HG03025 (cell line): ENCODE data around the gene RNF115.
"Not testable (repeated sequence)": the region's sequence is repeated elsewhere in the genome, so short reads cannot be mapped to it uniquely, and the experiment has no call there.

ENCODE experiments used
- ATAC-seq: cut with Tn5 transposase; IDR thresholded peaks from one replicate; pipeline ENCODE4 v1.9.1; 2021; ENCODE audit warnings: mild to moderate bottlenecking, moderate library complexity; ENCODE audit not compliant: unreplicated experiment, low FRiP score

RNF115 gene

DNA sequence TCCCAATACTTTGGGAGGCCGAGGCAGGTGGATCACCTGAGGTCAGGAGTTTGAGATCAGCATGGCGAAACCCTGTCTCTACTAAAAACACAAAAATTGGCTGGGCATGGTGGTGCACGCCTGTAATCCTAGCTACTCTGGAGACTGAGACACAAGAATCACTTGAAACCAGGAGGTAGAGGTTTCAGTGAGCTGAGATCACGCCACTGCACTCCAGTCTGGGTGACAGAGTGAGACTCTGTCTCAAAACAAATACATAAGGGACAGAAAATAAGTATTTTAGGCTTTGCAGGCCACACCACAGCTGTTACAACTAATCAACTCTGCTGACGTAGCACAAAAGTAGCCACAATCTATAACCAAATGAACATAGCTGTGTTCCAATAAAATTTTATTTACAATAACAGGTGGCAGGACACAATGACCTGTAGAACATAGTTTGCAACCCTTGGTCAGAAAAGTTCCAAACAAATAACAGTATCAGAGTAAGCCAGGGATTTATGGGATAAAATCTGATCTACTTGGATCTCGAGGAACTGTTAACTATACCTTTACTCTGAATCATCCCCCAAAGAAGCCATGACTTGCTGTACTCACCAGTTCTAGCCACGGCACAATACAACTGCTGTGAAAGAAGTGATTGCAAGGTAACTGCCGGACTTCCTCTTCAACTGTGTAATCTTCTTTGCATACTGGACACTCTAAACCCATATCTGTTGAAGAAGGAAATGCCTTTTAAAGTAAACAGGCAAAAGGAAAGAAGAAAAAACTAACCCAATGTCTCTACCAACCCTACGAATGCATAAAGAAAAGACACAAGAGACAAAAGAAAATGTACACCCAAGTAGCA, 76.3 kb downstream of the RNF115 start:
- no peak for ATAC-seq

GRCh38 chr1:145740269-145740668, 83.6 kb downstream of the RNF115 start:
- ATAC-seq = no peak

DNA sequence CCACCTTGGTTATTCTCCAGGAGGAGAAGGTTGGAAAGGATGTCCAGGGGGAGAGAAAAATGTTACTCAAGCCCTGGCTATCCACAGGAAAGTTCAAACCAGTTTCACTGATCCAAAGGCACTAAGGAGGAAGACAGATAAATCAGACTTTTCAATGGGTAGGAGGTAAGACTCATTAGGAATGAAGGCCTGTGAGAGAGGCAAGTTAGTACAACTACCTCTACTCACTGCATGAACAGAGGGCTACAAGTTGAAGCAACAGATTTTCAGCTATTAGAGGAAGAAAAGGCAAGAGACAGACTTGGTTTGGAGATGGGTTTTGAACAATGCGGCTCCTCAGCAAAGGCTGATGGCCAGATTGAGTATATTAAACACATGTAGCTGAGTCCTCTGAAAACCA, 87.7 kb downstream of the RNF115 start:
- no peak for ATAC-seq

DNA sequence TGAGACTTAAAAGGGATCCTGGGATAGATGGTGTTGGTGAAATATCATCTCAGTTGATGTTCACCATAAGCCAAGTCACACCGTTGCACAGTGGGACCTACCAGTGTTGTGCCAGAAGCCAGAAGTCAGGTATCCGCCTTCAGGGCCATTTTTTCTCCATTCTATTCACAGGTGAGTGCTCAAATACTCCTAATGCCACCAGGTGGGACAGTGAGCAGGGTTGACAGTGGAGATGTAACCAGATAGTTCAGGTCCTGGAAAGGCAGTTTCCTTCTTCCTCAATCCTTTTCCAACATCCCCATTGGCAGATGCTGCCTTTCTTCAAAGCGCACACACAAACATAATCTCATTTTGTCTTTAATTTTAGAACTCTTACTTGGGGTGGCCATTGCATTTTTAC, 93.0 kb downstream of the RNF115 start:
- no peak for ATAC-seq

DNA sequence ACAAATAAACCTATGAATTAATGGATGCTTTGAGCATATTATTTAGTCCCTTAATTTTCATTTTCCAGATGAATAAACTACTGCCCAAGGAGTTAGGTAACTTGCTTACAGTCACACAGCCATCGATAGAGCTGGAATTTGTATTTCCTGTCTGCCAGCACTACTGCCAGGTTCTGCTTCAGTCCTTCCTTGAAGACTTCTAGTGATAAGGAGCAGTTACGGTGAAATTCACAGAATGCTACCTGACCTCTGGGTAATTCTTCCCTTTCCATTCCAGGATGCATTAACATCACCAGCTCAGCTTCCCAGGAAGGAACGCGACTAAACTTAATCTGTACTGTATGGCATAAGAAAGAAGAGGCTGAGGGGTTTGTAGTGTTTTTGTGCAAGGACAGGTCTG, 93.4 kb downstream of the RNF115 start:
- ATAC-seq = no peak

DNA sequence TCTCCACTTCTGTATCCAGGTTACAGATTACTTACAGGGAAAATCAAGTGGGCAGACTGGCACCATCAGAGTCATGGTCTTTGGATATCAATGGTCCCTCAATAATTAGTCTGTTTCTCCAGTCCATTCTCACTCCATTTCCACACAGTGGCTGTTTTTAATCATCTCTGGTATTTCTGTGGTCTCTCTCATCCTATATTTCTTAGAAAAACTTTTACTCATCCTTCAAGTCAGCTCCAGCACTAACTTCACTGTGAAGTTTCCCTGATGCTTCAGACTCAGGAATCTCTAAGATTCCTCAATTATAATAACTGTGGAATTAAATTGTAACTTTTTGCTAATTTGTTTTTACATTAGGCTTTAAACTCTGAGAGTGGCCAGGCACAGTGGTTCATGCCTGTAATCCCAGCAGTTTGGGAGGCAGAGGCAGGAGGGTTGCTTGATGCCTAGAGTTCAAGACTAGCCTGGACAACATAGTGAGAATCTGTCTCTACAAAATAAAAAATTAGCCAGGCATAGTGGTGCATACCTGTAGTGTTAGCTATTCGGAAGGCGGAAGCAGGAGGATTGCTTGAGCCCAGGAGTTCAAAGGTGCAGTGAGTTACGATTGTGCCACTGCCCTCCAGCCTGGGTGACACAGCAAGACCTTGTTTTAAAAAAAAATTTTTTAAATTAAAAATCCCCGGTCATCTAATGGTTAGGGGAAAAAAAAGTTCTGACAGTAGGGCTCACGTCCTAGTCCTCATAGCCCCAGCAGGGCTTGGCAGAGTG, 94.0 kb downstream of the RNF115 start:
- no peak for ATAC-seq

DNA sequence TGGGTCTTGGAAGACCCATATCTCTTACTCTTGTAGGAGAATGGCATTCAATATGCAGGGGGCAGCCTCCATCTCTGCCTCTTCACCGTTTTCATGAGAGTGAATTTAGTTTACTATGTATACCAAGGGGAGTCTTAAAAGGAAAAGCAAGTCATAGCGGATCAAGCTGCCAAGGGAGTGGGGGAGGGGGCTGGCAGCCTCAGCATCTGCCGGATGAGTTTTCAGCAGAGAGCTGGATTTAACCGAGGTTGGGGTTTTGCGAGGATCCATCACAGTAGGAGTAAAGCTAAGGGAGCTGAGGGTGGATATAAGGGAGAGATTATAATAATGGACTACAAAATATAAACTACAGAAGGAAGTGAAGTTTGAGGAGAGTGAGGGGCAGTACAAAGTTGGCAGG, 94.7 kb downstream of the RNF115 start:
- no peak for ATAC-seq

DNA sequence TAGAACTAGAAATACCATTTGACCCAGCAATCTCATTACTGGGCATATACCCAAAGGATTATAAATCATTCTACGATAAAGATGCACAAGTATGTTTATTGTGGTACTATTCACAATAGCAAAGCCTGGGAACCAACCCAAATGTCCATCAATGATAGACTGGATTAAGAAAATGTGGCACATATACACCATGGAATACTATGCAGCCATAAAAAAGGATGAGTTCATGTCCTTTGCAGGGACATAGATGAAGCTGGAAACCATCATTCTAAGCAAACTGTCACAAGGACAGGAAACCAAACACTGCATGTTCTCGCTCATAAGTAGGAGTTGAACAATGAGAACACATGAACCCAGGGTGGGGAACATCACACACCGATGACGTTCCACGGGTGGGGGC, 97.7 kb downstream of the RNF115 start:
- ATAC-seq = not testable (repeated sequence)

- no peak for ATAC-seq
Observed at GRCh38 chr1:145720878-145721671, 102.8 kb downstream of the RNF115 start.

DNA sequence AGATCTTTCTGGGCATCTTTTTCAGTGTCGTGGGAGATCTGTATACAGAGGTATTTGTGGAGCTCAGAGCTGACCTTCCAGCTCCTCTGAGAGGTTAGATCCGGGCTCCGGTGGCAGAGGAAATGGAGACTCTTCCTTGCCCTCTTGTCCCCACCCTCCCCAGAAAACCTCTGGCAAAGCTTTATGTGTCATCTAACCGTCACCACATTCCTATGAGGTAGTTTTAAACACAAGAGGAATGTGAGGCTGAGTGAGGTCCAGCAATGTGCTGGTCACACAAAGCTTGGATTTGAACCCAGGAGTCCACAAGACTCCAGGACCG, 103.4 kb downstream of the RNF115 start:
- ATAC-seq = no peak

DNA sequence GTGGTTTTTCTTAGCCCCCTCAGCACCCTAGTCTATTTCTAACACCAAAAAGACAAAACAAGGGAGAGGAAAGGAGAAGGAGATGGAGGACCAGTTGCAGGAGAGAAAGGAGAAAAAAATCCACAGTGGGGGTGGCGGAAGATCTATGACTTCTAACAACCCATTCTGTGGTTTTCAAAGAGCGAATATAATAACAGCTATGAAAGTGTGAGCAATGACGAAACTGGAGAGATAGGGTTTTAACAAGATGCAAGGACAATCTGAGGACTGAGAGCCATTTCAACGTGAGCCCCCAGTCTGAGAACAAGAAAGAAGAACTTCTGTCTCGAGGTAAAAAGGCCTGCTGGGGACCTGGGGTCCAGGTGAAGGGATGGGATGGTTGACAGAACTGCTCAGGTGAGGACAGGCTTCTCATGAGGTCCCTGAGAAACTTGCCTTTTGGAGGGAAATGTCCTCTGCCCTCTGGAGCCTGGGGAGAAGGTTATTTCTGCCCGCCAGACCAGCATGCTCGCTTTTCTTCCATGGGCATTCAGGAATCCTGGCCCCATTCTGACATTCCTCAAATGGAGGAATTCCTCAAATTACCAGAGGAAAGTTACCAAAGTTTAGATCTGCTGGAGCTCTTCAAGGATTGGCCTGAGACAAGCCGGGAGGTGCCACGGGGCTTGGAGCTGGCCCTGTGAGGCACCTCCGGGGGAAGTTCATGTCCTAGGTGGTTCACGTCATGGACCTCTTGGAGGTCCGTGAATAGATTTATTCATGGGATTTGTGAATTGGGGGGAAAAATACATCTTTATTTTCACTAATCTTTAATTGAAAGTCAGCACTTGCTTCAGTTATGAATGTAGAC, 104.4 kb downstream of the RNF115 start, which contains the start of gene CD160:
Gene CD160, plus strand, starts transcription at position 270 of the 850 bp plus-strand sequence. CDS start 8,829 bp downstream, outside the sequence.
- ATAC-seq = no peak

DNA sequence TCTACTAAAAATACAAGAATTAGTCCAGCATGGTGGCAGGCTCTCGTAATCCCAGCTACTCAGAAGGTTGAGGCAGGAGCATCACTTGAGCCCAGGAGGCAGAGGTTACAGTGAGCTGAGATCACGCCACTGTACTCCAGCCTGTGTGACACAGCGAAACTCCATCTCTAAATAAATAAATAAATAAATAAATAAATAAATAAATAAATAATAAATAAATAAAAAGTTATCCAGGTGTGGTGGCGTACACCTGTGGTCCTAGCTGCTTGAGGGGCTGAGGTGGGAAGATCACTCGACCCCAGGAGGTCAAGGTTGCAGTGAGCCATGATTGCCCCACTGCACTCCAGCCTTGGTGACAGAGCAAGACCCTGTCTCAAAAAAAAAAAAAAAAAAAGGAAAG, 105.4 kb downstream of the RNF115 start:
- not testable (repeated sequence) for ATAC-seq

GRCh38 chr1:145717833-145718232, 106.1 kb downstream of the RNF115 start:
- no peak for ATAC-seq

DNA sequence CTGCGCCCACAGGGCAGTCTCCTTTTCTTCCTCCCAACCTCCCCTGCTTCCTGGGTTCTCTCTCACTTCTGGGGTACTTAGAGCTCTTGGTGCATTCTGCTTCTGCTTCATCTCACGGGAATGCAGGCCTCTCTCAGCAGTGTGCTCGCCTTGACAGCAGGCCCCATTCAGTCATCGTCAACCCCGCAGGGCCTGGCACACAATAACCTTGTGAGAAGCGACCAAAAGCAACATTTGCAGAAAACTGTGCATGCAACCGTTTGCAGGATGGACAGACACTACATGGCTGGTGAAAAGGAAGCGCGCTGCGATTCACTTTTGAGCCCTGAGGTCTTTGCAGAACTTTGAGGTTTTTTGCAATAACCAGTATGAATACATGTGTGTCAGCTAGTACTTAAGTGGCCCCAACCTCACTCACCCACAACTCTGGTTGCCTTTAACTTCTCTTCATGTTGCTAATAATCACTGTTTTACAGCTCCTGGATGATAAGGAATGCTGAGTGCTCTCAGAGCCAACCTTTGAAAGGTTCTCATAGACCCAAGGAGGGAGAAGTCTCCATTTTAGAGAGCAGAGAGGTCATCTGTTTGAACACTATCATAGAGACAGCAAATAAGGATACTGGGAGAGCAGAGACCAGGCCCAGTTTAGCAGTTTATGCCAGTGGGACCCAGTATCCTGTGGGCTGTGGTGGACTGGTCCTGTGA, 107.1 kb downstream of the RNF115 start:
- no peak for ATAC-seq

GRCh38 chr1:145714524-145715111, 109.3 kb downstream of the RNF115 start:
- no peak for ATAC-seq

GRCh38 chr1:145711213-145711651, 112.7 kb downstream of the RNF115 start:
- no peak for ATAC-seq

- ATAC-seq = no peak
Observed at GRCh38 chr1:145710291-145711027, 113.4 kb downstream of the RNF115 start.

- no peak for ATAC-seq
Observed at GRCh38 chr1:145708063-145708462, 115.8 kb downstream of the RNF115 start.
